Measurements from ENCODE around the gene CASP8AP2. TPM values are rescaled to one million over a fixed set of nuclear protein-coding genes. Genes with fewer than 3 reads are reported as not detected.

The CASP8AP2 gene
- total and polyA plus RNA-seq, 2 donors (not counting 3 experiments of a cell fraction or from before 2014, with no cell fraction given) = 4.7 to 22.0 TPM

GRCh38 chr6:89862273-89862672 is 32.6 kb downstream of the CASP8AP2 start:
- H3K9ac ChIP-seq (replicated peaks; ENCODE audit: extremely low read depth, insufficient read depth, low read length) = no peak overlapping the region
- H3K4me3 ChIP-seq (replicated peaks in 1 of 3; ENCODE audit: insufficient read depth in 1 of 3, low read depth in 1 of 3, low read length in 3 of 3) = no peak overlapping the region
- no peaks in the 10 kb centered on the region for H3K9me3 ChIP-seq (replicated peaks; ENCODE audit: control insufficient read depth, insufficient read depth, low read length)
- H3K79me2 ChIP-seq (ENCODE audit: control insufficient read depth, insufficient read depth, low read length) = no peaks in the 10 kb centered on the region
- FAIRE-seq = no peak
- DNase-seq (ENCODE audit: low read depth, low spot score) = no peak
- no peaks in the 10 kb centered on the region for H3K9me1 ChIP-seq (replicated peaks; ENCODE audit: control insufficient read depth, extremely low read depth, insufficient read depth, low read length)
- peaks cover 17 to 28% of the 10 kb centered on the region in 2 experiments for H3K36me3 ChIP-seq (ENCODE audit: control insufficient read depth in 2 of 2, extremely low read depth in 1 of 2, insufficient read depth in 2 of 2, low read length in 2 of 2)
- ChIA-PET POLR2A (no interaction called here), CTCF (no interaction called here)
- TF ChIP-seq POLR2AphosphoS5 (IDR thresholded peaks at IDR 0.05; ENCODE audit: insufficient read depth, low read depth, low read length) (no peak), GATA2 (IDR thresholded peaks at IDR 0.05; ENCODE audit: insufficient read depth, insufficient read length, low read depth, low read length) (no peak), MYC (IDR thresholded peaks at IDR 0.05; ENCODE audit: low read depth, low read length) (no peak), POLR2A (IDR thresholded peaks at IDR 0.05; ENCODE audit: low read depth, low read length) (no peak), JUN (IDR thresholded peaks at IDR 0.05; ENCODE audit: borderline replicate concordance, insufficient read depth, insufficient read length, low read depth) (no peak), EZH2 (IDR thresholded peaks at IDR 0.05; ENCODE audit: borderline replicate concordance, low read depth, low read length, severe bottlenecking) (no peak), FOS (IDR thresholded peaks at IDR 0.05; ENCODE audit: borderline replicate concordance, insufficient read depth, low read length) (no peak)
- TF ChIP-seq, protein P1, sequence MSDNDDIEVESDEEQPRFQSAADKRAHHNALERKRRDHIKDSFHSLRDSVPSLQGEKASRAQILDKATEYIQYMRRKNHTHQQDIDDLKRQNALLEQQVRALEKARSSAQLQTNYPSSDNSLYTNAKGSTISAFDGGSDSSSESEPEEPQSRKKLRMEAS (IDR thresholded peaks at IDR 0.05; ENCODE audit: insufficient read depth, insufficient read length) = no peak
- TF ChIP-seq, protein P2, sequence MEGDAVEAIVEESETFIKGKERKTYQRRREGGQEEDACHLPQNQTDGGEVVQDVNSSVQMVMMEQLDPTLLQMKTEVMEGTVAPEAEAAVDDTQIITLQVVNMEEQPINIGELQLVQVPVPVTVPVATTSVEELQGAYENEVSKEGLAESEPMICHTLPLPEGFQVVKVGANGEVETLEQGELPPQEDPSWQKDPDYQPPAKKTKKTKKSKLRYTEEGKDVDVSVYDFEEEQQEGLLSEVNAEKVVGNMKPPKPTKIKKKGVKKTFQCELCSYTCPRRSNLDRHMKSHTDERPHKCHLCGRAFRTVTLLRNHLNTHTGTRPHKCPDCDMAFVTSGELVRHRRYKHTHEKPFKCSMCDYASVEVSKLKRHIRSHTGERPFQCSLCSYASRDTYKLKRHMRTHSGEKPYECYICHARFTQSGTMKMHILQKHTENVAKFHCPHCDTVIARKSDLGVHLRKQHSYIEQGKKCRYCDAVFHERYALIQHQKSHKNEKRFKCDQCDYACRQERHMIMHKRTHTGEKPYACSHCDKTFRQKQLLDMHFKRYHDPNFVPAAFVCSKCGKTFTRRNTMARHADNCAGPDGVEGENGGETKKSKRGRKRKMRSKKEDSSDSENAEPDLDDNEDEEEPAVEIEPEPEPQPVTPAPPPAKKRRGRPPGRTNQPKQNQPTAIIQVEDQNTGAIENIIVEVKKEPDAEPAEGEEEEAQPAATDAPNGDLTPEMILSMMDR (IDR thresholded peaks at IDR 0.05; ENCODE audit: extremely low read depth in 1 of 2, insufficient read depth in 1 of 2, low read depth in 1 of 2, low read length in 2 of 2) = no peak
- no peaks in the 10 kb centered on the region for H3K27me3 ChIP-seq (ENCODE audit: control insufficient read depth in 2 of 2, insufficient read depth in 2 of 2, low read length in 2 of 2)
- H4K20me1 ChIP-seq (replicated peaks; ENCODE audit: control insufficient read depth, extremely low read depth, insufficient read depth, low read length) = peaks cover 2% of the 10 kb centered on the region
- intact Hi-C loops (cut with micrococcal nuclease) (no loop called here), dilution Hi-C loops (cut with MboI; ENCODE audit: extremely low pct_ligation_motif_present, low sequenced_read_pairs) (no loop called here)
- TSS peak; percentile 18 for BruUV-seq (replicated peaks)
- no peaks in the 10 kb centered on the region for H3K4me1 ChIP-seq (ENCODE audit: control insufficient read depth, extremely low read depth, insufficient read depth, low read length)
- H2AFZ ChIP-seq (ENCODE audit: low read depth, low read length) = no peak overlapping the region
- no peak overlapping the region for H3K4me2 ChIP-seq (ENCODE audit: insufficient read depth, low read length)
- H3K27ac ChIP-seq (ENCODE audit: insufficient read depth, low read depth, low read length) = no peak overlapping the region
